ENCODE data around the gene POU6F2. TPM values are rescaled to one million over a fixed set of nuclear protein-coding genes. Genes with fewer than 3 reads are reported as not detected.

POU6F2 gene
- total RNA-seq, 1 donor from 2014 or later = 7.9 TPM

GRCh38 chr7:39291628-39292410 lies 314.1 kb downstream of the POU6F2 start:
- TF ChIP-seq CTCF (conservative IDR thresholded peaks at IDR 0.05) = no peak
- Mint-ChIP-seq H3K36me3 (ENCODE audit: low read depth) (no peaks in the 10 kb centered on the region), H3K4me1 (peaks cover 4% of the 10 kb centered on the region), H3K27me3 (ENCODE audit: low read depth) (peaks cover 3% of the 10 kb centered on the region), H3K27ac (ENCODE audit: unreplicated experiment) (no peak overlapping the region), H3K4me3 (no peak overlapping the region), H3K9me3 (no peaks in the 10 kb centered on the region)
- DNase-seq (ENCODE audit: low read depth, low spot score) = no peak

GRCh38 chr7:39293056-39293823 lies 315.5 kb downstream of the POU6F2 start:
- Mint-ChIP-seq H3K9me3 (no peaks in the 10 kb centered on the region), H3K27me3 (ENCODE audit: low read depth) (no peaks in the 10 kb centered on the region), H3K4me1 (peaks cover 4% of the 10 kb centered on the region), H3K36me3 (ENCODE audit: low read depth) (no peaks in the 10 kb centered on the region), H3K4me3 (no peak overlapping the region), H3K27ac (ENCODE audit: unreplicated experiment) (no peak overlapping the region)
- no peak for DNase-seq (ENCODE audit: low read depth, low spot score)
- TF ChIP-seq CTCF (conservative IDR thresholded peaks at IDR 0.05) = no peak

GRCh38 chr7:39294022-39294421 lies 316.3 kb downstream of the POU6F2 start:
- Mint-ChIP-seq H3K9me3 (no peaks in the 10 kb centered on the region), H3K4me1 (peaks cover 4% of the 10 kb centered on the region), H3K36me3 (ENCODE audit: low read depth) (no peaks in the 10 kb centered on the region), H3K27ac (ENCODE audit: unreplicated experiment) (no peak overlapping the region), H3K4me3 (no peak overlapping the region), H3K27me3 (ENCODE audit: low read depth) (no peaks in the 10 kb centered on the region)
- DNase-seq (ENCODE audit: low read depth, low spot score) = no peak
- TF ChIP-seq CTCF (conservative IDR thresholded peaks at IDR 0.05) = no peak

GRCh38 chr7:39295796-39296195 lies 318.1 kb downstream of the POU6F2 start:
- H3K4me3 Mint-ChIP-seq = no peak overlapping the region
- no peak for TF ChIP-seq CTCF (conservative IDR thresholded peaks at IDR 0.05)
- H3K27ac Mint-ChIP-seq (ENCODE audit: unreplicated experiment) = no peak overlapping the region
- DNase-seq (ENCODE audit: low read depth, low spot score) = no peak
- no peaks in the 10 kb centered on the region for H3K9me3 Mint-ChIP-seq
- H3K27me3 Mint-ChIP-seq (ENCODE audit: low read depth) = no peaks in the 10 kb centered on the region
- no peaks in the 10 kb centered on the region for H3K36me3 Mint-ChIP-seq (ENCODE audit: low read depth)
- peaks cover 4% of the 10 kb centered on the region for H3K4me1 Mint-ChIP-seq

- H3K4me3 Mint-ChIP-seq = no peak overlapping the region
- no peaks in the 10 kb centered on the region for H3K9me3 Mint-ChIP-seq
- H3K27me3 Mint-ChIP-seq (ENCODE audit: low read depth) = no peaks in the 10 kb centered on the region
- DNase-seq (ENCODE audit: low read depth, low spot score) = no peak
- H3K4me1 Mint-ChIP-seq = no peaks in the 10 kb centered on the region
- no peak for TF ChIP-seq CTCF (conservative IDR thresholded peaks at IDR 0.05)
- H3K36me3 Mint-ChIP-seq (ENCODE audit: low read depth) = no peaks in the 10 kb centered on the region
- H3K27ac Mint-ChIP-seq (ENCODE audit: unreplicated experiment) = no peak overlapping the region
Measured at GRCh38 chr7:39299695-39300094, 322.0 kb downstream of the POU6F2 start.
